ENCODE results near the gene FGD5. TPM values are rescaled to one million over a fixed set of nuclear protein-coding genes. Genes with fewer than 3 reads are reported as not detected.

FGD5 gene
- total RNA-seq, 6 donors from 2014 or later, result 26.8 to 90.4 (median 57.2) TPM

- Histone ChIP-seq H3K27ac (no peak overlapping the region), H3K36me3 (no peaks in the 10 kb centered on the region), H3K4me3 (no peak overlapping the region), H3K9me3 (no peaks in the 10 kb centered on the region), H3K27me3 (no peaks in the 10 kb centered on the region), H3K4me1 (peaks cover 5 to 20% (median 10%) of the 10 kb centered on the region in 4 donors)
- WGBS, 2 donors, result 81 to 85% methylated on average over 4 of the region's 4 CpGs
- DNase-seq (no peak), ATAC-seq (ENCODE audit: low FRiP score in 2 of 2) (no peak)
- no peak for TF ChIP-seq POLR2A (IDR thresholded peaks at IDR 0.05)
- no peak for TF ChIP-seq CTCF (IDR thresholded peaks at IDR 0.05)
- TF ChIP-seq POLR2AphosphoS5 (IDR thresholded peaks at IDR 0.05), result no peak
- no peak for TF ChIP-seq EP300 (IDR thresholded peaks at IDR 0.05)
Measured at GRCh38 chr3:14799146-14799545, 19.6 kb upstream of the FGD5 start.

GRCh38 chr3:14801031-14801430 is 17.7 kb upstream of the FGD5 start:
- Histone ChIP-seq H3K27ac (no peak overlapping the region), H3K4me3 (no peak overlapping the region), H3K36me3 (no peaks in the 10 kb centered on the region), H3K4me1 (peaks cover 18 to 39% (median 27%) of the 10 kb centered on the region in 4 donors), H3K9me3 (no peaks in the 10 kb centered on the region), H3K27me3 (no peaks in the 10 kb centered on the region)
- TF ChIP-seq CTCF (IDR thresholded peaks at IDR 0.05) (no peak), POLR2A (IDR thresholded peaks at IDR 0.05) (no peak), POLR2AphosphoS5 (IDR thresholded peaks at IDR 0.05) (no peak), EP300 (IDR thresholded peaks at IDR 0.05) (no peak)
- ATAC-seq (ENCODE audit: low FRiP score in 2 of 2) (no peak), DNase-seq (no peak)
- 92 to 93% methylated on average over 9 of the region's 9 CpGs for WGBS, 2 donors

GRCh38 chr3:14801668-14802380 is 16.9 kb upstream of the FGD5 start:
- H3K4me3 ChIP-seq, result no peak overlapping the region
- TF ChIP-seq POLR2A (IDR thresholded peaks at IDR 0.05) (no peak), POLR2AphosphoS5 (IDR thresholded peaks at IDR 0.05) (no peak), CTCF (IDR thresholded peaks at IDR 0.05) (no peak), EP300 (IDR thresholded peaks at IDR 0.05) (no peak)
- peak overlapping the region in 1 of 4 donors; percentile 89 for H3K27ac ChIP-seq
- no peaks in the 10 kb centered on the region for H3K36me3 ChIP-seq
- 52 to 63% methylated on average over 9 to 10 of the region's 10 CpGs for WGBS, 2 donors
- DNase-seq (no peak), ATAC-seq (ENCODE audit: low FRiP score in 2 of 2) (no peak)
- H3K27me3 ChIP-seq, result no peaks in the 10 kb centered on the region
- no peaks in the 10 kb centered on the region for H3K9me3 ChIP-seq
- peaks cover 18 to 47% (median 34%) of the 10 kb centered on the region in 4 donors for H3K4me1 ChIP-seq

GRCh38 chr3:14802381-14802731 is 16.4 kb upstream of the FGD5 start:
- Histone ChIP-seq H3K4me1 (peaks cover 18 to 52% (median 38%) of the 10 kb centered on the region in 4 donors), H3K9me3 (no peaks in the 10 kb centered on the region), H3K27me3 (no peaks in the 10 kb centered on the region), H3K36me3 (no peaks in the 10 kb centered on the region), H3K27ac (peak overlapping the region in 1 of 4 donors; percentile 89), H3K4me3 (no peak overlapping the region)
- DNase-seq (no peak), ATAC-seq (ENCODE audit: low FRiP score in 2 of 2) (no peak)
- 64 to 85% methylated on average over 4 to 7 of the region's 7 CpGs for WGBS, 2 donors
- TF ChIP-seq POLR2AphosphoS5 (IDR thresholded peaks at IDR 0.05) (no peak), POLR2A (IDR thresholded peaks at IDR 0.05) (no peak), CTCF (IDR thresholded peaks at IDR 0.05) (no peak), EP300 (IDR thresholded peaks at IDR 0.05) (no peak)

All from upper lobe of left lung (tissue), 6 donors.